Activated B cell treated with CpG ODN at 0.5 μM for 24 hours (primary cell): Measurements from ENCODE around the gene NPNT. TPM values are rescaled to one million over a fixed set of nuclear protein-coding genes. Genes with fewer than 3 reads are reported as not detected.

Experiments used
- ATAC-seq: fragments of 200-7000 bp; cut with Tn5 transposase; one replicate; pipeline ENCODE4 v1.10.0; 2021; ENCODE audit warnings: low read depth, mild to moderate bottlenecking, moderate library complexity
- CTCF ChIA-PET: fragments of 350-600 bp; sonication (Branson Sonifier 250); formaldehyde crosslinking; loops from one replicate; lab custom pipeline; 2021; ENCODE audit warnings: antibody characterized with exemption; lab: Charles Lee
- POLR2A ChIA-PET: fragments of 350-600 bp; sonication (Branson Sonifier 250); formaldehyde crosslinking; loops from one replicate; lab custom pipeline; 2021; ENCODE audit warnings: antibody characterized with exemption; lab: Charles Lee
- DNase-seq: peaks from one replicate; pipeline ENCODE4 v3.0.0; 2022
- H3K27ac Mint-ChIP-seq: one replicate; pipeline ENCODE4 v1.8.0; 2020; ENCODE audit warnings: mixed read lengths
- H3K27me3 Mint-ChIP-seq: one replicate; pipeline ENCODE4 v1.8.0; 2021; ENCODE audit warnings: mixed read lengths
- H3K36me3 Mint-ChIP-seq: one replicate; pipeline ENCODE4 v1.8.0; 2021; ENCODE audit warnings: low read depth, mixed read lengths
- H3K4me1 Mint-ChIP-seq: one replicate; pipeline ENCODE4 v1.8.0; 2021; ENCODE audit warnings: mixed read lengths
- H3K4me3 Mint-ChIP-seq: one replicate; pipeline ENCODE4 v1.8.0; 2020; ENCODE audit warnings: mild to moderate bottlenecking, mixed read lengths
- H3K9me3 Mint-ChIP-seq: one replicate; pipeline ENCODE4 v1.8.0; 2020; ENCODE audit warnings: mixed read lengths
- intact Hi-C: fragments of 100-400 bp; cut with micrococcal nuclease; formaldehyde crosslinking; loops from one replicate; pipeline ENCODE4 v1.15.1; 2024
- total RNA-seq: library from RNA; stranded (reverse); gene quantifications from 2 replicates; pipeline ENCODE4 v1.2.3, GENCODE V29; 2022
- TF ChIP-seq, protein P1 (sequence below): fragments of 200-600 bp; IDR thresholded peaks from one replicate; pipeline ENCODE4 v1.8.0; 2022; ENCODE audit warnings: antibody characterized with exemption, mild to moderate bottlenecking

Gene NPNT
- total RNA-seq, 1 donor from 2014 or later = not detected

DNA sequence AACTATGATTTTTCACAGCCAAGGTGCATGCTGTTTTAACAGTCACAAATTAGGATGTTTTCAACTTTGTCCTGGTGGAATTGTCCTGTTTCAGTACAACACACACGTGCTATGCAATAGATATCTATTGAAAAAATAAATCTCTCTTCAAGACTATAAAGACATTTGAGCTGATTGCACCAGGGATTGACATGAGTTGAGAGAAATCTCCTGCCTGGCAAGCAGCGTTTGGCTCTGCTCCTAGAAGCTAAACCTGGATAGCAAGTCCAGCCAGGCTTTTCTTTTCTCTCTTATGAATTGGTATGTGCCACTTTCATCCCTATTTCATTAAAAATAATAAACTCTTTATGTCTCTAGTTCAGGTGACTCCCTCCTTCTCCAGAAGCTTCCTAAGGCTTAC is 16.6 kb upstream of the NPNT start:
- intact Hi-C loops = no loop called here
- CTCF ChIA-PET = no interaction called here

DNA sequence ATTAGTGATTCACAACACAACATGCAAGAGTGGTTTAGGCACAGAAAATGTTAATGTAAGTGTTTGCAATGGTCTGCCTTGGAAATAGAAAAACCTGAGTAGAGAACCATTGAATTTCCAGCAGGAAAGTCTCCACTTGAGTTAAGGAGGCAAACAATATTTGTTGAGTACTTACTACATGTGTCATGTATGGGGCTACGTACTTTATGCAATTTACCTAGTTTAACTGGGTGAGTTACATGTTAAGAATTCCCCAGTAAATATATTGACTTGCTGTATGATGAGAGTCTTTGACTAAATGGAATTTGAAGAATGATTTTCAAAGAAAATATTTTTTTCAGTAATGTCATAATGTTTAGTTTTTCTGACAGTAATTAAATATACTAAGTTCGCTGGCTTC is 7.8 kb upstream of the NPNT start:
- CTCF ChIA-PET = no interaction called here
- intact Hi-C loops = no loop called here
- peaks cover 10% of the 10 kb centered on the region for H3K27me3 Mint-ChIP-seq
- ATAC-seq = no peak
- TF ChIP-seq, protein P1, sequence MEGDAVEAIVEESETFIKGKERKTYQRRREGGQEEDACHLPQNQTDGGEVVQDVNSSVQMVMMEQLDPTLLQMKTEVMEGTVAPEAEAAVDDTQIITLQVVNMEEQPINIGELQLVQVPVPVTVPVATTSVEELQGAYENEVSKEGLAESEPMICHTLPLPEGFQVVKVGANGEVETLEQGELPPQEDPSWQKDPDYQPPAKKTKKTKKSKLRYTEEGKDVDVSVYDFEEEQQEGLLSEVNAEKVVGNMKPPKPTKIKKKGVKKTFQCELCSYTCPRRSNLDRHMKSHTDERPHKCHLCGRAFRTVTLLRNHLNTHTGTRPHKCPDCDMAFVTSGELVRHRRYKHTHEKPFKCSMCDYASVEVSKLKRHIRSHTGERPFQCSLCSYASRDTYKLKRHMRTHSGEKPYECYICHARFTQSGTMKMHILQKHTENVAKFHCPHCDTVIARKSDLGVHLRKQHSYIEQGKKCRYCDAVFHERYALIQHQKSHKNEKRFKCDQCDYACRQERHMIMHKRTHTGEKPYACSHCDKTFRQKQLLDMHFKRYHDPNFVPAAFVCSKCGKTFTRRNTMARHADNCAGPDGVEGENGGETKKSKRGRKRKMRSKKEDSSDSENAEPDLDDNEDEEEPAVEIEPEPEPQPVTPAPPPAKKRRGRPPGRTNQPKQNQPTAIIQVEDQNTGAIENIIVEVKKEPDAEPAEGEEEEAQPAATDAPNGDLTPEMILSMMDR = no peak
- H3K4me3 Mint-ChIP-seq = no peak overlapping the region
- POLR2A ChIA-PET = no interaction called here
- H3K27ac Mint-ChIP-seq = no peak overlapping the region
- DNase-seq = no peak
- peaks cover 3% of the 10 kb centered on the region for H3K9me3 Mint-ChIP-seq
- no peaks in the 10 kb centered on the region for H3K36me3 Mint-ChIP-seq
- no peaks in the 10 kb centered on the region for H3K4me1 Mint-ChIP-seq

More for the DNA sequence above, 16.6 kb upstream of the NPNT start:
- Mint-ChIP-seq H3K36me3 (no peaks in the 10 kb centered on the region), H3K4me1 (no peaks in the 10 kb centered on the region), H3K4me3 (no peak overlapping the region), H3K27ac (no peak overlapping the region), H3K9me3 (no peaks in the 10 kb centered on the region), H3K27me3 (peaks cover 4% of the 10 kb centered on the region)
- ATAC-seq = no peak
- DNase-seq = no peak
- POLR2A ChIA-PET = no interaction called here
- TF ChIP-seq, protein P1 = no peak

DNA sequence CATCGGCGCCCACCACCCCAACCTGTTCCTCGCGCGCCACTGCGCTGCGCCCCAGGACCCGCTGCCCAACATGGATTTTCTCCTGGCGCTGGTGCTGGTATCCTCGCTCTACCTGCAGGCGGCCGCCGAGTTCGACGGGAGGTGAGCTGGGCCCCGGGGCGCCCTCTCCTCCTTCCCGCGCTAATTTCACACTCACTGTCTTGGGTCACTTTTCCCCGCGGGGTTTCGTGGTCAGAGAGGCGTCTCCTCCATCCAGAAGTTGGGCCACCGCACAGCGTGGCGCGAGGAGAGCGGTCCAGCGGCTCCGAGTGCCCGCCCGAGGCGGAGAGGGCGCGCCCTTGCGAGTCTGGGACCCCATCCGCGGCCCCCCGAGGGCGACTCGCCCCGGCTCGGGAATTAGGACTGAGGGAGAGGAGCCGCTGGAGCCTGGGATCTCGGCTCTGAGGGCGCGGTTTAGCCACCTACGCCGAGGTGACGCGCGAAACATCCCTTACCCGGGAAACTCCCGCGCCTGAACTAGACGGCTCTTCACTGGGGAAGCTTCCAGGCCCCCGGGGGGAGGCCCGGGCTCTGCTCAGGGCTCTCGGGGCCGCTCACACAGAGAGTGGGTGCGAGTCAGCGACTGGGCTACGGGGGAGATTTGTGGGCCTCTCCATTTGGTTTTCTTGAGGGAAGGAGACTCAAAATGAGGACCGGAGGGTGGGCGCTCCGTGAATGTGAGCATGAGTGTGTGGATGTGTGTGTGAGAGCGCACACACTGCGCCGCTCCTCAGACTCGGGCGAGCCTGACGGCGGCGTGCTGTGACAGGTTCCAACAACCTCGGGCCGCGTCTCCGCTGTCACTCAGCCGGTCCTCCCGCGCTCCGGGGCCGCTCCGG is 551 bp downstream of the NPNT start:
- CTCF ChIA-PET = no interaction called here

DNA sequence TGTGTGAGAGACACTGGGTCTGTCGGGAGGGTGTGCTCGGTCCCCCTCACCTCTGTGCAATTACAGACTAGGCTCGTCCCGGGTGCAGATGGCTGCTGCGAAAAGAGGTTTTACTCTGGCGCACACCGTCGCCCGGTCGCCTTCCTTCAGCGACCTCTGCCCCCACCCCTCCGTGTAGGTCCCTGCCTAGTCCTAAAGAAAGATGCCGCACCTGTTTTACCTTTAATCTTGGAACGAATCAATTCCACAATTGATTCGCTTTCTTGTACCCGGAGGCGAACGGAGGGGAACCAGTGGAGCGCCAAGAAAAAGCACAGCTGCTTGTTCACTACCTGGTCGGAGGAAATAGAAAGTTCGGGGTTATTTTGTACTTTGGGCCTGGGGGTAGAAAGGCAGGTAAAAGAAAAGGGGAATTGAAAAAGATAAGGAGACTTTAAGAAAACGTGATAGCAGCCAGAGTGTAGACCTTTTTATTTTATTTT is 1.2 kb downstream of the NPNT start:
- CTCF ChIA-PET = no interaction called here
- POLR2A ChIA-PET = no interaction called here
- Mint-ChIP-seq H3K27ac (no peak overlapping the region), H3K36me3 (no peaks in the 10 kb centered on the region), H3K9me3 (no peaks in the 10 kb centered on the region), H3K27me3 (peaks cover 59% of the 10 kb centered on the region), H3K4me3 (peak overlapping the region; percentile 11), H3K4me1 (peaks cover 10% of the 10 kb centered on the region)
- TF ChIP-seq, protein P1 = no peak
- no peak for DNase-seq
- ATAC-seq = no peak
- intact Hi-C loops = no loop called here

More for the DNA sequence above, 551 bp downstream of the NPNT start:
- DNase-seq = no peak
- H3K4me1 Mint-ChIP-seq = peaks cover 10% of the 10 kb centered on the region
- intact Hi-C loops = no loop called here
- H3K27me3 Mint-ChIP-seq = peaks cover 59% of the 10 kb centered on the region
- ATAC-seq = no peak
- no peaks in the 10 kb centered on the region for H3K9me3 Mint-ChIP-seq
- no peak overlapping the region for H3K27ac Mint-ChIP-seq
- no peaks in the 10 kb centered on the region for H3K36me3 Mint-ChIP-seq
- TF ChIP-seq, protein P1 = no peak
- POLR2A ChIA-PET = no interaction called here
- H3K4me3 Mint-ChIP-seq = peak overlapping the region; percentile 11

DNA sequence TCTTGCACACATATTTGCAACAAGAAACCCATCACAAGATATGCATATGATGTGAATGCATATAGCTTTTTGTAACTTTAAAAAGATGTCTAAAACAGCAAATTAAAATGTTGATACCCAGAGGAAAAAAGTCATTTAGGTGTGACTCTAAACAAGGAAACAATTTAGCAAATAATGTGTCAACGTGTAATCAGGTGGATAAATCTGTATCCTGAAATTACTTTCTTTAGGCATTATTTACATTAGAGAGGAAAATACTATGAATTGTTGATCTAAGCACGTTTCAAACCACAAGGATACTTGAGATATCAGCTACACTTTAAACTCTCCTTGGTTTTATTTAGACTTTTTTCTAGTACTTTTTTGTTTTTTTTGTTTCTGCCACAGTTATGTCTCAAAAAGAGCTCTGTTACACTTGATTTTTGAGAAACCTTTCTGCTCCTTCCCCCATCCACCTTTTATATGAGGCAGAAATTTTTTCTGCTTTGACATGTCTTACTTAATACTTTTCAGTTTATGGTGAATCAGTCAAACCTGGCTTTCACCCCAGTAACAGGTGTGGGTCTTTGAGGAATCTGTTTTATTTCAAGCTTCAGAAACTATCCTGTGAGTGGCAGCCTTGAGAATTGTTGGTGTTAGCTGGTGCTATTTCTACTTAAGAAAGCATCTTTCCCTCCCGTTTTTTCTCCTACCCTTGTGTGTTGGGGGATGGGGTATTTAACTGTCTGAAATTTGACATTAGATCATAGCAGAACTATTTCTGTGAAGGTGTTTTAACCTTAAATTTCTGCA is 1.9 kb downstream of the NPNT start:
- ChIA-PET CTCF (no interaction called here), POLR2A (no interaction called here)
- Mint-ChIP-seq H3K4me1 (peaks cover 10% of the 10 kb centered on the region), H3K27me3 (peaks cover 57% of the 10 kb centered on the region), H3K36me3 (no peaks in the 10 kb centered on the region), H3K9me3 (no peaks in the 10 kb centered on the region), H3K4me3 (no peak overlapping the region), H3K27ac (no peak overlapping the region)
- no peak for ATAC-seq
- TF ChIP-seq, protein P1 = no peak
- no peak for DNase-seq
- intact Hi-C loops = no loop called here
